ENCODE results near the gene LY6G5C. TPM values are rescaled to one million over a fixed set of nuclear protein-coding genes. Genes with fewer than 3 reads are reported as not detected.
"Not testable (repeated sequence)": the region's sequence is repeated elsewhere in the genome, so short reads cannot be mapped to it uniquely, and the experiment has no call there.

LY6G5C gene
- total RNA-seq, 1 experiment from 2014 or later: 3.2 TPM

- no peak for DNase-seq (ENCODE audit: low read depth)
Measured at GRCh38 chr6:31715022-31715958, 34.4 kb upstream of the LY6G5C start, which contains the start of gene LY6G6D. Gene LY6G6D (plus strand): TSS chr6:31715348. CDS start chr6:31715356, 8 bp downstream.

GRCh38 chr6:31713991-31714684 lies 33.3 kb upstream of the LY6G5C start:
- no peak for DNase-seq (ENCODE audit: low read depth)

GRCh38 chr6:31713465-31713864 lies 32.6 kb upstream of the LY6G5C start:
- no peak for DNase-seq (ENCODE audit: low read depth)

GRCh38 chr6:31712296-31712695 lies 31.4 kb upstream of the LY6G5C start:
- DNase-seq (ENCODE audit: low read depth): no peak

- no peak for DNase-seq (ENCODE audit: low read depth)
Measured at GRCh38 chr6:31711233-31711632, 30.4 kb upstream of the LY6G5C start.

GRCh38 chr6:31710523-31711219 lies 29.8 kb upstream of the LY6G5C start:
- no peak for DNase-seq (ENCODE audit: low read depth)

GRCh38 chr6:31709157-31709556 lies 28.3 kb upstream of the LY6G5C start:
- not testable (repeated sequence) for DNase-seq (ENCODE audit: low read depth)

- no peak for DNase-seq (ENCODE audit: low read depth)
Measured at GRCh38 chr6:31708224-31708623, 27.4 kb upstream of the LY6G5C start.

- DNase-seq (ENCODE audit: low read depth): no peak
Measured at GRCh38 chr6:31707701-31708100, 26.8 kb upstream of the LY6G5C start.

GRCh38 chr6:31706599-31706998 lies 25.7 kb upstream of the LY6G5C start, which contains the start of gene LY6G6F:
Gene LY6G6F (plus strand): TSS chr6:31706866. CDS start chr6:31706907, 41 bp downstream.
- no peak for DNase-seq (ENCODE audit: low read depth)

- DNase-seq (ENCODE audit: low read depth): no peak
Measured at GRCh38 chr6:31705931-31706330, 25.1 kb upstream of the LY6G5C start.

GRCh38 chr6:31702819-31703716 lies 22.2 kb upstream of the LY6G5C start, which contains the start of gene ABHD16A:
Gene ABHD16A (minus strand): TSS chr6:31703324. CDS start chr6:31703281, 43 bp downstream.
- DNase-seq (ENCODE audit: low read depth): peak; percentile 98

GRCh38 chr6:31702405-31702818 lies 21.5 kb upstream of the LY6G5C start:
- DNase-seq (ENCODE audit: low read depth): no peak

GRCh38 chr6:31701666-31702404 lies 21.0 kb upstream of the LY6G5C start:
- DNase-seq (ENCODE audit: low read depth): peak; percentile 63

GRCh38 chr6:31700740-31701401 lies 20.0 kb upstream of the LY6G5C start:
- DNase-seq (ENCODE audit: low read depth): no peak

GRCh38 chr6:31697555-31697954 lies 16.7 kb upstream of the LY6G5C start:
- no peak for DNase-seq (ENCODE audit: low read depth)

- no peak for DNase-seq (ENCODE audit: low read depth)
Measured at GRCh38 chr6:31693535-31693934, 12.7 kb upstream of the LY6G5C start.

- DNase-seq (ENCODE audit: low read depth): no peak
Measured at GRCh38 chr6:31692886-31693285, 12.0 kb upstream of the LY6G5C start.

GRCh38 chr6:31692353-31692752 lies 11.5 kb upstream of the LY6G5C start:
- DNase-seq (ENCODE audit: low read depth): no peak

Measured in LHCN-M2 (cell line).